CD4-positive, alpha-beta T cell treated with Interleukin-6 at 100 ng/mL for 8 hours (primary cell): ENCODE results near the gene RTL3.

Experiments
- DNase-seq: peaks from one replicate; pipeline ENCODE4 v3.0.0-alpha.2; 2020; ENCODE audit warnings: mixed read lengths, low spot score

RTL3 gene

DNA sequence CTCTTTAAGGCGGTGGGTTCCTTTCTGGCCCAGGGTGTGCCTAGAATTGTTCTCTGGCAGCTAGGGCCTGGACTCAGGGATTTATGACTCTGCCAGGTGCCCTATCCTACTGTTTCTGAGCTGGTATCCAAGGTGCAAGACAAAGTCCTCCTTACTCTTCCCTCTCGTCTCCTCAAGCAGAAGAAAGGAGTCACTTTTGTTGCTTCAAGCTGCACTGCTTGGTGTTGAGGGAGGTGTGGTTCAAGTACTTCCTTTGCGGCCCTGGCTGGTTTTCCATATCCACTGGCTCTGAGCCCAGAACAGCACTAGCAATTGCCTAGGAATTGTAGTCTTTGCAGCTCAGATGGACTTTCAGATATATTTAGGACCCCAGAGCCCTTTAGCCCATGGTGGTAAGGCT lies 39.3 kb downstream of the RTL3 start:
- DNase-seq, result no peak

DNA sequence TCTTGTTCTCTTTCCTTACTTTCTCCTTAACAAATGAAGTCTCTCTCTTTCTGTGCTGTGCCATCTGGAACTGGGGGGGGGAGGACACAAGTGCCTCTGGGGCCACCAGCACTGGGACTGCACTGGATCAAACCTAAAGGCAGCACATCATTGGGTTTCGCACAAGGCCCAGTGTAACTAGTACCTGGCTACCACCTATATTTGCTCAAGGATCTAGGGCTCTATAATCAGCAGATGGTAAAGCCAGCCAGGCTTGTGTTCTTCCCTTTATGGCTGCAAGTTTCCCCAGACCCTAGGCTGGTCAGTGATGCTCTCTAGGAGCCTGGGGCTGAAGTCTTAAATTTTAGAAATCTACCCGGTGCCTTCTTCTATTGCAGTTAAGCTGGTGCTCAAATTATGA lies 40.1 kb downstream of the RTL3 start:
- no peak for DNase-seq

DNA sequence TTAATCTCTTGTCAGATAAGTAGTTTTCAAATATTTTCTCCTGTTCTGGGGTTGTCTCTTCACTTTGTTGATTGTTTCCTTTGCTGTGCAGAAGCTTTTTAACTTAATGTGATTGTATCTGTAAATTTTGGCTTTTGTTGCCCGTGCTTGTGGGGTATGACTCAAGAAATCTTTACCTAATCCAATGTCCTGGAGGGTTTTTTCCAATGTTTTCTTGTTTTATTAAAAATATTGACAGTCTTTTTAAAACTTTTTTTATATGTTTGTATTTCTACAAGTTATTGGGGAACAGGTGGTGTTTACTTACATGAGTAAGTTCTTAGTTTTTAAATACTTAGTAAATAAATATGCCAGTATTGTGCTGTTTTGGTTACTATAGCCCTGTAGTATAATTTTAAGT lies 44.9 kb downstream of the RTL3 start:
- DNase-seq, result no peak
